ENCODE results near the gene MYO1D. TPM values are rescaled to one million over a fixed set of nuclear protein-coding genes. Genes with fewer than 3 reads are reported as not detected.
"Not testable (repeated sequence)": the region's sequence is repeated elsewhere in the genome, so short reads cannot be mapped to it uniquely, and the experiment has no call there.

The MYO1D gene
- total RNA-seq, 2 experiments from 2014 or later, result 8.4 to 12.2 TPM

GRCh38 chr17:32742681-32743538, 134.0 kb downstream of the MYO1D start:
- DNase-seq (no peak), ATAC-seq (no peak)
- Mint-ChIP-seq H3K4me3 (no peak overlapping the region), H3K36me3 (no peaks in the 10 kb centered on the region), H3K9me3 (ENCODE audit: low read depth) (no peaks in the 10 kb centered on the region), H3K27ac (no peak overlapping the region), H3K27me3 (no peaks in the 10 kb centered on the region), H3K4me1 (no peaks in the 10 kb centered on the region)
- CTCF ChIA-PET, result no interaction called here

DNA sequence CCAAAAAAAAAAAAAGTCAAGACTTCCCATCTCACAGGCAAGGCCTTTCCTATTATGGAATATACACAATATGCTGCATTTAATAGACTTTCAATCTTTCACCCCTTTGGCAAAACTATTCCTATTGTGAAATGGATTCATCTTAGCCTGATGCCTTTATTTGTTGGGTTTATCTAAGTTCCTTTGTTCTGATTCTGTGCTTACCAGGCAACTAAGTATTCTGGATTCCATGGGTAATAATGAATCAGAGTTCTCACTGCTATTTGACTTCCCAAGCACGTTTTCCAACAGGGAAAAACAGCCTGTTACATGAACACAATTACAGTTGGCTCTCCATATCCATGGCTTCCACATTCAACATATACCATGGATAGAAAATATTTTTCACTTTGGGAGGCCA, 135.5 kb downstream of the MYO1D start:
- no peak overlapping the region for H3K27ac Mint-ChIP-seq
- CTCF ChIA-PET, result no interaction called here
- H3K27me3 Mint-ChIP-seq, result no peaks in the 10 kb centered on the region
- H3K9me3 Mint-ChIP-seq (ENCODE audit: low read depth), result no peaks in the 10 kb centered on the region
- no peaks in the 10 kb centered on the region for H3K36me3 Mint-ChIP-seq
- H3K4me1 Mint-ChIP-seq, result no peaks in the 10 kb centered on the region
- H3K4me3 Mint-ChIP-seq, result no peak overlapping the region
- DNase-seq, result no peak
- ATAC-seq, result no peak

DNA sequence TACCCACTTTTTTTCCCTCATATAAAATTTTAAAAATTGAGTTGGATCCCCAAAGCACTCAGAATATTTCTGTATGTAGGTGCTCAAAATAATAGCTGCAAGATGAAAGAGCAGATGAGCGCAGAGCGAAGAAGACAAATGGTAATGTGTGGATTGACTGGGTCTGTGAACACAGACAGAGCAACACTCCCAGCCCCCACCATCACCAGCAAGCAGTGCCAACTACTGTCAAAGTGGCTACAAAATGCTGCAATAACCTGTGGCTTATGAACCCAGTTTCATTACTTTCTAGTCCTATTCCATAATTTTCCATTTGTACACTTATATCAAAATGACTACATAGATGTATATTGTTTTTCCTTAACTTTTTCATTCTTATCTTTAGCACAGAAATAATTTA, 137.2 kb downstream of the MYO1D start:
- ATAC-seq (no peak), DNase-seq (no peak)
- Mint-ChIP-seq H3K4me3 (no peak overlapping the region), H3K36me3 (no peaks in the 10 kb centered on the region), H3K27me3 (no peaks in the 10 kb centered on the region), H3K27ac (no peak overlapping the region), H3K9me3 (ENCODE audit: low read depth) (no peaks in the 10 kb centered on the region), H3K4me1 (no peaks in the 10 kb centered on the region)
- CTCF ChIA-PET, result no interaction called here

GRCh38 chr17:32739151-32739550, 137.8 kb downstream of the MYO1D start:
- H3K27ac Mint-ChIP-seq; H3K4me3 Mint-ChIP-seq; H3K27me3 Mint-ChIP-seq; CTCF ChIA-PET; H3K36me3 Mint-ChIP-seq; ATAC-seq; H3K9me3 Mint-ChIP-seq (ENCODE audit: low read depth); H3K4me1 Mint-ChIP-seq; DNase-seq: not testable (repeated sequence)

DNA sequence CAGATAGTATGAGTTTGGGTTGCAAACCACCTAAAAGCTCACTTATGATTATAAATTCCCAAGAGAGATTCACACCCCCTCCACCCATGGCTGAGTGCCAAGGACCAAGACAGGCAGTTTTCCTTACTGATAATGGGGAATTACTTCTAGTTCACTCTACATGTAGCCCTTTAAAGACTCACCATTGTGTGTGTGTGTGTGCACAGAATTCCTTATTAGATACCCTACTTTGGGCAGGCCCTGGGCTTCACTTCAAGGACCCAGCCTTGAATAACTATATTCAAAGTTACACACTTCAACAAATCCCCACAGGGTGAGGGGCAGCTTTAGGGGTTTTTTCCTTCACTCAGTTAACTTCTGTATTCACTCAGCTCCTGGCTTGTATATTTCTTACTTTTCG, 143.5 kb downstream of the MYO1D start:
- peaks cover 4% of the 10 kb centered on the region for H3K9me3 Mint-ChIP-seq (ENCODE audit: low read depth)
- ATAC-seq (no peak), DNase-seq (no peak)
- no peak overlapping the region for H3K27ac Mint-ChIP-seq
- no peaks in the 10 kb centered on the region for H3K27me3 Mint-ChIP-seq
- H3K36me3 Mint-ChIP-seq, result peaks cover 2% of the 10 kb centered on the region
- H3K4me3 Mint-ChIP-seq, result no peak overlapping the region
- H3K4me1 Mint-ChIP-seq, result no peaks in the 10 kb centered on the region
- CTCF ChIA-PET, result no interaction called here

- ATAC-seq, result no peak
- no peak for DNase-seq
- Mint-ChIP-seq H3K27me3 (no peaks in the 10 kb centered on the region), H3K4me3 (no peak overlapping the region), H3K27ac (no peak overlapping the region), H3K36me3 (peaks cover 2% of the 10 kb centered on the region), H3K4me1 (no peaks in the 10 kb centered on the region), H3K9me3 (ENCODE audit: low read depth) (peaks cover 4% of the 10 kb centered on the region)
- CTCF ChIA-PET, result no interaction called here
Observed at GRCh38 chr17:32732900-32733299, 144.0 kb downstream of the MYO1D start.

DNA sequence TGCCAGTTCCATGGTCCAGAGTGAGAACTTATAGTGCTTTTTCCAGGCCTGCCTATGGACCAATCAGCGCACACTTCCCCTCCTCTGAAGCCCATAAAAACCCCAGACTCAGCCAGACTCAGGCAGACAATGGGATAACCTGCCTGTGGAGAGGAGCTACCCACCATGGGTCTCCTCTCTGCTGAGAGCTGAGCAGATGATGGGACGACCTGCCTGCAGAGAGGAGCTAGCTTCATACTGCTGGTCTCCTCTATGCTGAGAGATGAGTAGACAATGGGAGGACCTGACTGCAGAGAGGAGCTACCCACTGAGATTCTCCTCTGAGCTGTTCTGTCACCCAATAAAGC, 144.7 kb downstream of the MYO1D start:
- H3K27ac Mint-ChIP-seq, result no peak overlapping the region
- H3K4me1 Mint-ChIP-seq, result no peaks in the 10 kb centered on the region

GRCh38 chr17:32731556-32732295, 145.2 kb downstream of the MYO1D start:
- CTCF ChIA-PET, result no interaction called here

More for the DNA sequence above, 144.7 kb downstream of the MYO1D start:
- DNase-seq, result no peak
- no peak overlapping the region for H3K4me3 Mint-ChIP-seq
- CTCF ChIA-PET, result no interaction called here
- peaks cover 2% of the 10 kb centered on the region for H3K36me3 Mint-ChIP-seq
- H3K27me3 Mint-ChIP-seq, result no peaks in the 10 kb centered on the region
- H3K9me3 Mint-ChIP-seq (ENCODE audit: low read depth), result peaks cover 4% of the 10 kb centered on the region
- ATAC-seq, result no peak

GRCh38 chr17:32727681-32728080, 149.2 kb downstream of the MYO1D start:
- CTCF ChIA-PET, result no interaction called here

More at GRCh38 chr17:32731556-32732295, 145.2 kb downstream of the MYO1D start:
- Mint-ChIP-seq H3K4me1 (no peaks in the 10 kb centered on the region), H3K4me3 (no peak overlapping the region), H3K27ac (no peak overlapping the region), H3K27me3 (no peaks in the 10 kb centered on the region), H3K36me3 (peaks cover 2% of the 10 kb centered on the region), H3K9me3 (ENCODE audit: low read depth) (peaks cover 4% of the 10 kb centered on the region)
- no peak for ATAC-seq
- no peak for DNase-seq

GRCh38 chr17:32725697-32726096, 151.2 kb downstream of the MYO1D start:
- peaks cover 10% of the 10 kb centered on the region for H3K36me3 Mint-ChIP-seq
- DNase-seq, result no peak
- no peak overlapping the region for H3K27ac Mint-ChIP-seq
- H3K27me3 Mint-ChIP-seq, result no peaks in the 10 kb centered on the region
- no peaks in the 10 kb centered on the region for H3K4me1 Mint-ChIP-seq
- CTCF ChIA-PET, result no interaction called here
- H3K9me3 Mint-ChIP-seq (ENCODE audit: low read depth), result peaks cover 8% of the 10 kb centered on the region
- no peak for ATAC-seq
- H3K4me3 Mint-ChIP-seq, result no peak overlapping the region

More at GRCh38 chr17:32727681-32728080, 149.2 kb downstream of the MYO1D start:
- Mint-ChIP-seq H3K4me1 (no peaks in the 10 kb centered on the region), H3K9me3 (ENCODE audit: low read depth) (peaks cover 12% of the 10 kb centered on the region), H3K36me3 (peaks cover 10% of the 10 kb centered on the region), H3K27me3 (no peaks in the 10 kb centered on the region), H3K4me3 (no peak overlapping the region), H3K27ac (no peak overlapping the region)
- ATAC-seq (no peak), DNase-seq (no peak)

DNA sequence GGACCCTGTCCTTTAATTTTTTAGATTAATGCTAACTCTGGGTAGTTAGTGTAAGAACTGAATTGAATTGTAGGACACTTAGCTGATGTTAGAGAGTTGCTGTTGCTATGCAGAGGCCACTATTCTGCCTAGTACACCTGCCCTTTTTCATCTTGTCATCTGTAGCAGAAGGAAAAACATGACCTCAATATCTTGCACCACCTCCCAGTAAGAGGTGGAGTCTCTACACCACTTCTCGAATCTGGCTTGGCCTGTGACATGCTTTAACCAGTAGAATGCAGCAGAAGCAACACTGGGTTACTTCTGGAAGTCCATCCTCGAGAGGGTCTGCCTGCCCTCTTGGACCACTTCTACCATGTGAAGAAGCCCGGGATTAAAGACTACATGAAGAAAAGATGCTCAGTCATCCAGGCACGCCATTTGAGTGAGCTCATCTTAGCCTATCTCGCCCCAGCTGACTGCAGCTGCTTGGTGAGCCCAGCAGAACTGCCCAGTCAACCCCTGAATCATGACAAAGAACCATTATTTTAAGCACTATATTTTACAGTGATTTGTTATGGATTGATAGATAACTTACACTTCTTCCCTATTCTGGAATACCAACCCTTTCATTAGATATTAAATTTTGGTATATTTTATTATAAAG, 153.5 kb downstream of the MYO1D start:
- Mint-ChIP-seq H3K27ac (no peak overlapping the region), H3K4me1 (no peaks in the 10 kb centered on the region), H3K4me3 (no peak overlapping the region), H3K9me3 (ENCODE audit: low read depth) (peaks cover 8% of the 10 kb centered on the region), H3K27me3 (no peaks in the 10 kb centered on the region), H3K36me3 (peaks cover 10% of the 10 kb centered on the region)
- DNase-seq (no peak), ATAC-seq (no peak)
- CTCF ChIA-PET, result no interaction called here

DNA sequence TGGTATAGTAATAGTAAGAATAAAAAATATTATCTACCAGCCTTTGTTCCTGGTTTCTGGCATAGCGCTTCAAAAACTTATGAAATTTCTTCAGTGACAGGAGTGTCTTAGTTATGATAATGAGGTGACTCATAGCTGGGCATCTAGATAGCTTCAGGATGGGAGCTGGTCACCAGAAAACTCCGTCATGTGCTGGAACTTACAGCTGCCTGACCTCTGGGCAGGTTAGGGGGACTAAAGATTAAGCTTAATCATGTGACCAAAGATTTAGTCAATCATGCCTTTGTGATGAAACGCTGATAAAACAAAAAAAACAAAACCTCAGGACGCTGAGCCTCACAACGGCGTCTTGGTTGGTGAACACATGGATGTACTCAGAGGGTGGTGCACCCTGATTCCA, 154.2 kb downstream of the MYO1D start:
- Mint-ChIP-seq H3K27me3 (no peaks in the 10 kb centered on the region), H3K4me3 (no peak overlapping the region), H3K27ac (no peak overlapping the region), H3K4me1 (no peaks in the 10 kb centered on the region), H3K36me3 (peaks cover 11% of the 10 kb centered on the region), H3K9me3 (ENCODE audit: low read depth) (peaks cover 8% of the 10 kb centered on the region)
- CTCF ChIA-PET, result no interaction called here
- ATAC-seq (no peak), DNase-seq (no peak)

DNA sequence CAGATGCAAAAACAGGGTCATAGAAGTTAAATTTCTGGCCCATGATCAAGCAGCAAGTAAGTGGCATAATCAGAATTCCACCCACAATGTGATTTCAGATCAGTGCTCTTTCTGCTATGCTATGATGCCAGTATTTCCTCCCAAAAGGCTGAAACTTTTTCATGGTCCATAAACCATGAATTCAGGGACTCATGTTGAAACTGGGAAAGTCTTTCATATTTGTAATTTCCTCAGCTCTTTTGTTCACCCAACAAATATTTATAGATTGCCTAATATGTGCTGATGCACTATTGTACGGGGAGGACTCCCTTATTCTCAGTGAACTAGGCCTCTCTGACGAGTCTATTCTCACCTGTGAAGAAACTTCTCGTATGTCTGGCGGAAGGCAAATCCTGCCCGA, 156.3 kb downstream of the MYO1D start:
- ATAC-seq, result no peak
- Mint-ChIP-seq H3K4me1 (no peaks in the 10 kb centered on the region), H3K9me3 (ENCODE audit: low read depth) (peaks cover 8% of the 10 kb centered on the region), H3K27ac (no peak overlapping the region), H3K4me3 (no peak overlapping the region), H3K36me3 (peaks cover 8% of the 10 kb centered on the region), H3K27me3 (no peaks in the 10 kb centered on the region)
- DNase-seq, result no peak
- CTCF ChIA-PET, result interaction anchor here (1.6 kb wide), 1 partner anchor 61 kb away, joined by 3 read pairs; no protein-coding TSS in a partner anchor

GRCh38 chr17:32719689-32720088, 157.2 kb downstream of the MYO1D start:
- H3K36me3 Mint-ChIP-seq, result peaks cover 5% of the 10 kb centered on the region
- DNase-seq (no peak), ATAC-seq (no peak)
- H3K27ac Mint-ChIP-seq, result no peak overlapping the region
- CTCF ChIA-PET, result no interaction called here
- no peak overlapping the region for H3K4me3 Mint-ChIP-seq
- peaks cover 4% of the 10 kb centered on the region for H3K9me3 Mint-ChIP-seq (ENCODE audit: low read depth)
- no peaks in the 10 kb centered on the region for H3K4me1 Mint-ChIP-seq
- H3K27me3 Mint-ChIP-seq, result no peaks in the 10 kb centered on the region
